Mesothelial cell of epicardium (in vitro differentiated cells): ENCODE data around the gene CUTC. TPM values are rescaled to one million over a fixed set of nuclear protein-coding genes. Genes with fewer than 3 reads are reported as not detected.

Source experiments
- DNase-seq, 2 experiments: peaks; one replicate each; pipeline ENCODE4 v3.0.0; 2021; ENCODE audit warnings: low spot score in 2 of 2; ENCODE audit not compliant: unreplicated experiment in 2 of 2
- H3K27ac Mint-ChIP-seq: 2 replicates; pipeline ENCODE4 v1.8.0; 2021; ENCODE audit warnings: mixed read lengths
- H3K27me3 Mint-ChIP-seq: 2 replicates; pipeline ENCODE4 v1.8.0; 2021; ENCODE audit warnings: low read depth, mixed read lengths
- H3K36me3 Mint-ChIP-seq: 2 replicates; pipeline ENCODE4 v1.8.0; 2021; ENCODE audit warnings: mixed read lengths
- H3K4me1 Mint-ChIP-seq: 2 replicates; pipeline ENCODE4 v1.8.0; 2021; ENCODE audit warnings: mixed read lengths
- H3K4me3 Mint-ChIP-seq: 2 replicates; pipeline ENCODE4 v1.8.0; 2021; ENCODE audit warnings: mild to moderate bottlenecking, moderate library complexity, mixed read lengths
- H3K9me3 Mint-ChIP-seq: 2 replicates; pipeline ENCODE4 v1.8.0; 2021; ENCODE audit warnings: mixed read lengths
- total RNA-seq: library from RNA; stranded (reverse); gene quantifications from 3 replicates; pipeline ENCODE4 v1.2.1, GENCODE V29; 2021
- TF ChIP-seq, protein P1 (sequence below): fragments of 200-600 bp; sonication (generic); IDR thresholded peaks from one replicate; pipeline ENCODE4 v1.5.0; 2021; ENCODE audit warnings: antibody characterized with exemption; ENCODE audit not compliant: unreplicated experiment

Gene CUTC
- total RNA-seq, 1 donor from 2014 or later: 10.4 TPM

- Mint-ChIP-seq H3K4me3 (no peak overlapping the region), H3K4me1 (no peaks in the 10 kb centered on the region), H3K9me3 (peaks cover 6% of the 10 kb centered on the region), H3K36me3 (peaks cover 47% of the 10 kb centered on the region), H3K27me3 (no peaks in the 10 kb centered on the region), H3K27ac (no peak overlapping the region)
- DNase-seq: no peak
- TF ChIP-seq, protein P1, sequence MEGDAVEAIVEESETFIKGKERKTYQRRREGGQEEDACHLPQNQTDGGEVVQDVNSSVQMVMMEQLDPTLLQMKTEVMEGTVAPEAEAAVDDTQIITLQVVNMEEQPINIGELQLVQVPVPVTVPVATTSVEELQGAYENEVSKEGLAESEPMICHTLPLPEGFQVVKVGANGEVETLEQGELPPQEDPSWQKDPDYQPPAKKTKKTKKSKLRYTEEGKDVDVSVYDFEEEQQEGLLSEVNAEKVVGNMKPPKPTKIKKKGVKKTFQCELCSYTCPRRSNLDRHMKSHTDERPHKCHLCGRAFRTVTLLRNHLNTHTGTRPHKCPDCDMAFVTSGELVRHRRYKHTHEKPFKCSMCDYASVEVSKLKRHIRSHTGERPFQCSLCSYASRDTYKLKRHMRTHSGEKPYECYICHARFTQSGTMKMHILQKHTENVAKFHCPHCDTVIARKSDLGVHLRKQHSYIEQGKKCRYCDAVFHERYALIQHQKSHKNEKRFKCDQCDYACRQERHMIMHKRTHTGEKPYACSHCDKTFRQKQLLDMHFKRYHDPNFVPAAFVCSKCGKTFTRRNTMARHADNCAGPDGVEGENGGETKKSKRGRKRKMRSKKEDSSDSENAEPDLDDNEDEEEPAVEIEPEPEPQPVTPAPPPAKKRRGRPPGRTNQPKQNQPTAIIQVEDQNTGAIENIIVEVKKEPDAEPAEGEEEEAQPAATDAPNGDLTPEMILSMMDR: no peak
These were observed 26.3 kb downstream of the CUTC start for GRCh38 chr10:99758211-99758891.

DNA sequence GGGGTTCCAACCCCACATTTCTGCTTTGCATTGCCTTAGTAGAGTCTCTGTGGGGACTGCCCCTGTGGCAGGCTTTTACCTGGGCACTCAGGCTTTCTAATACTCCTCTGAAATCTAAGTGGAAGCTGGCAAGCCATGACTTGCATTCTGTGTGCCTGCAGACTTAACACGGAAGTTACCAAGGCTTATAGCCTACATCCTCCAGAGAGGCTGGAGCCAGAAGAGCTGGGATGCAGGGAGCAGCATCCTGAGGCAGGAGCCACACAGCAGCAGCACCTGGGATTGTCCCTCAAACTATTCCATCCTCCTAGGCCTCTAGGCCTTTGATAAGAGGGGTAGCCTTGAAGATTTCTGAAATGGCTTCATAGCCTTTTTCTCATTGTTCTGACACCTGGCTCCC, 28.3 kb downstream of the CUTC start:
- H3K4me1 Mint-ChIP-seq: no peaks in the 10 kb centered on the region
- no peaks in the 10 kb centered on the region for H3K27me3 Mint-ChIP-seq
- no peak overlapping the region for H3K4me3 Mint-ChIP-seq
- H3K36me3 Mint-ChIP-seq: peaks cover 41% of the 10 kb centered on the region
- TF ChIP-seq, protein P1: no peak
- no peak for DNase-seq
- no peak overlapping the region for H3K27ac Mint-ChIP-seq
- peaks cover 8% of the 10 kb centered on the region for H3K9me3 Mint-ChIP-seq

DNA sequence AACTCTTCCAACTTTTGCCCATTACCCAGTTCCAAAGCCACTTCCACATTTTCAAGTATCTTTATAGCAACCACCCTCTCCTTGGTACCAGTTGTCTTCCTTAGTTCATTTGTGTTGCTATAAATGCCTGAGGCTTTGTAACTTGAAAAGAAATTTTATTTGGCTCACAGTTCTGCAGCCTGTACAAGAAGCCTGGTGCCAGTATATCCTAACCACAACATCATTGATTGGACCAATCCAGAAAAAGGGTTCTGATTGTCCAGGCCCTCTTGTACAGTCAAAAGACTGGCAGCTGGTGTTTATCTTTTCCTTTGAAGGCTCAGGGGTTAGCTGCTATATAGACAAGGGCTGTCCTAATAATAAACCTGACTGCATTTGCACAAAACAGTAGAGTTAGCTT, 29.3 kb downstream of the CUTC start:
- H3K36me3 Mint-ChIP-seq: peaks cover 41% of the 10 kb centered on the region
- no peak for DNase-seq
- TF ChIP-seq, protein P1: no peak

GRCh38 chr10:99765672-99766301, 33.8 kb downstream of the CUTC start:
- H3K27me3 Mint-ChIP-seq: no peaks in the 10 kb centered on the region
- H3K36me3 Mint-ChIP-seq: peaks cover 16% of the 10 kb centered on the region
- TF ChIP-seq, protein P1: no peak
- H3K4me3 Mint-ChIP-seq: no peak overlapping the region
- H3K27ac Mint-ChIP-seq: no peak overlapping the region
- no peaks in the 10 kb centered on the region for H3K4me1 Mint-ChIP-seq
- DNase-seq: no peak
- H3K9me3 Mint-ChIP-seq: peaks cover 8% of the 10 kb centered on the region

More for the DNA sequence above, 29.3 kb downstream of the CUTC start:
- no peak overlapping the region for H3K4me3 Mint-ChIP-seq
- H3K27ac Mint-ChIP-seq: no peak overlapping the region
- H3K4me1 Mint-ChIP-seq: no peaks in the 10 kb centered on the region
- H3K9me3 Mint-ChIP-seq: peaks cover 8% of the 10 kb centered on the region
- H3K27me3 Mint-ChIP-seq: no peaks in the 10 kb centered on the region

DNA sequence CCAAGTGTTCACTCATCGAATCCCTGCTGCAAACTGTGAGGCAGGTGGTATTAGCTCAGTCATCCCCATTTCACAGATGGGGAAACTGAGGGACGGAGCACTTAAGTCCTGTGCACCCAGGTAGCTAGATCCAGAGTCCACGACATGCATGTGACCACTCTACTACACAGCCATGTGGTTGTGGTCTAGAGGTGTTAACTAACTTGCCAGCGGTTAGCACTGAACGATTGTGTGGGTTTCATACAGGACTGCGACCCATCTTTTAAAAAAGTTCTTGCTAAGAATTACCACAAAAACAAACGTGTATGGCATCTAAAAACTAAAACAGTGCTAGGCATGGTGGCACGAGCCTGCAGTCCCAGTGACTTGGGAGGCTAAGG, 34.3 kb downstream of the CUTC start:
- H3K4me1 Mint-ChIP-seq: no peaks in the 10 kb centered on the region
- H3K4me3 Mint-ChIP-seq: no peak overlapping the region

More for the DNA sequence above, 34.3 kb downstream of the CUTC start:
- no peak overlapping the region for H3K27ac Mint-ChIP-seq
- no peaks in the 10 kb centered on the region for H3K27me3 Mint-ChIP-seq
- H3K9me3 Mint-ChIP-seq: peaks cover 8% of the 10 kb centered on the region
- peaks cover 14% of the 10 kb centered on the region for H3K36me3 Mint-ChIP-seq
- TF ChIP-seq, protein P1: no peak
- no peak for DNase-seq
